Left kidney (tissue), 2 donors: ENCODE measurements around the gene DLGAP1. TPM values are rescaled to one million over a fixed set of nuclear protein-coding genes. Genes with fewer than 3 reads are reported as not detected.

Source experiments
- DNase-seq: peaks from one replicate; pipeline ENCODE4 v3.0.0-alpha.2; 2013
- polyA plus RNA-seq: library from polyadenylated mRNA; unstranded; fragments of 120-200 nt; gene quantifications from one replicate; pipeline ENCODE4 v1.2.1, GENCODE V29; 2013; ENCODE audit not compliant: insufficient read length

The DLGAP1 gene
- polyA plus RNA-seq, 1 donor: 6.2 TPM

- no peak for DNase-seq
Measured at GRCh38 chr18:3900327-3900726, 554.8 kb downstream of the DLGAP1 start.

- DNase-seq: no peak
Measured at GRCh38 chr18:3898861-3899613, 556.1 kb downstream of the DLGAP1 start.

GRCh38 chr18:3892152-3892551 lies 563.0 kb downstream of the DLGAP1 start:
- no peak for DNase-seq

- DNase-seq: no peak
Measured at GRCh38 chr18:3891245-3891644, 563.9 kb downstream of the DLGAP1 start.

- no peak for DNase-seq
Measured at GRCh38 chr18:3889803-3890202, 565.3 kb downstream of the DLGAP1 start.

- no peak for DNase-seq
Measured at GRCh38 chr18:3889121-3889520, 566.0 kb downstream of the DLGAP1 start.

GRCh38 chr18:3886575-3887322 lies 568.4 kb downstream of the DLGAP1 start:
- no peak for DNase-seq

- no peak for DNase-seq
Measured at GRCh38 chr18:3885209-3885792, 569.8 kb downstream of the DLGAP1 start.

GRCh38 chr18:3879836-3880120 lies 575.3 kb downstream of the DLGAP1 start:
- DNase-seq: no peak

- no peak for DNase-seq
Measured at GRCh38 chr18:3879114-3879835, 575.8 kb downstream of the DLGAP1 start.

- DNase-seq: no peak
Measured at GRCh38 chr18:3878401-3878800, 576.7 kb downstream of the DLGAP1 start.

GRCh38 chr18:3877678-3878077 lies 577.4 kb downstream of the DLGAP1 start:
- no peak for DNase-seq

- no peak for DNase-seq
Measured at GRCh38 chr18:3875961-3876360, 579.1 kb downstream of the DLGAP1 start.

- no peak for DNase-seq
Measured at GRCh38 chr18:3875376-3875775, 579.7 kb downstream of the DLGAP1 start.

- DNase-seq: no peak
Measured at GRCh38 chr18:3874581-3874980, 580.5 kb downstream of the DLGAP1 start.

- no peak for DNase-seq
Measured at GRCh38 chr18:3874125-3874524, 581.0 kb downstream of the DLGAP1 start.

GRCh38 chr18:3873698-3874097 lies 581.4 kb downstream of the DLGAP1 start:
- no peak for DNase-seq

- DNase-seq: no peak
Measured at GRCh38 chr18:3873211-3873610, 581.9 kb downstream of the DLGAP1 start.

GRCh38 chr18:3872641-3873040 lies 582.5 kb downstream of the DLGAP1 start:
- no peak for DNase-seq

- no peak for DNase-seq
Measured at GRCh38 chr18:3871687-3872086, 583.4 kb downstream of the DLGAP1 start.

GRCh38 chr18:3870914-3871313 lies 584.2 kb downstream of the DLGAP1 start:
- DNase-seq: no peak

GRCh38 chr18:3869848-3870247 lies 585.3 kb downstream of the DLGAP1 start:
- no peak for DNase-seq

- DNase-seq: peak; percentile 53
Measured at GRCh38 chr18:3867864-3868311, 587.2 kb downstream of the DLGAP1 start.
